K562 (cell line): ENCODE measurements around the gene ASAH2B. TPM values are rescaled to one million over a fixed set of nuclear protein-coding genes. Genes with fewer than 3 reads are reported as not detected.
A peak's percentile ranks its signal among the peaks of the same experiment; 100 is the strongest.

Experiments used
- CEBPZ ChIP-seq: fragments of 150-350 bp; IDR thresholded peaks from 2 replicates; pipeline ENCODE4 v1.6.1; 2014; ENCODE audit warnings: low read depth, mild to moderate bottlenecking, low read length, borderline replicate concordance
- E2F3 ChIP-seq: fragments of 250-450 bp; sonication (Bioruptor Pico); IDR thresholded peaks from 2 replicates; pipeline ENCODE4 v1.4.0; 2020; ENCODE audit warnings: mild to moderate bottlenecking
- ESRRB ChIP-seq: fragments of 250-450 bp; sonication (Bioruptor Pico); IDR thresholded peaks from 2 replicates; pipeline ENCODE4 v1.5.0; 2020; ENCODE audit warnings: mild to moderate bottlenecking, moderate library complexity, borderline replicate concordance
- GMEB1 ChIP-seq: fragments of 250-450 bp; sonication (Bioruptor Pico); IDR thresholded peaks from 2 replicates; pipeline ENCODE4 v1.4.0; 2020; ENCODE audit warnings: mild to moderate bottlenecking
- HNRNPL ChIP-seq: fragments of 200-400 bp; formaldehyde crosslinking; IDR thresholded peaks from 2 replicates; pipeline ENCODE4 v1.6.1; 2017; ENCODE audit warnings: low read depth, mild to moderate bottlenecking, low read length
- KAT2B ChIP-seq: IDR thresholded peaks from one replicate; pipeline ENCODE4 v1.6.1; 2012; ENCODE audit warnings: low read depth, mild to moderate bottlenecking, control low read depth, inconsistent platforms, low read length, moderate library complexity
- KLF13 ChIP-seq: fragments of 450-650 bp; IDR thresholded peaks from 2 replicates; pipeline ENCODE4 v1.6.1; 2016; ENCODE audit warnings: missing genetic modification characterization, low read depth, mild to moderate bottlenecking, missing compliant biosample characterization, moderate library complexity, borderline replicate concordance
- MAZ ChIP-seq, 2 experiments: fragments of 450-650 bp in 1 of 2; sonication (generic) in 1 of 2; formaldehyde crosslinking; IDR thresholded peaks in 1 of 2; conservative IDR thresholded peaks in 1 of 2; 2 replicates each; pipeline versions ENCODE4 v1.4.0 to v1.5.0; 2020; ENCODE audit warnings: mild to moderate bottlenecking in 1 of 2, missing genetic modification reagents in 1 of 2
- MYC ChIP-seq, 2 experiments: fragments of 250-450 bp in 1 of 2; sonication (Bioruptor Pico) in 1 of 2; IDR thresholded peaks; 2 replicates each; pipeline versions ENCODE4 v1.5.1 to v1.6.1; 2012 to 2021; ENCODE audit warnings: low read depth in 2 of 2, borderline replicate concordance in 1 of 2, improper control_type of control experiment in 1 of 2, low read length in 1 of 2, mild to moderate bottlenecking in 1 of 2, moderate library complexity in 1 of 2
- RB1 ChIP-seq: fragments of 450-650 bp; IDR thresholded peaks from 2 replicates; pipeline ENCODE4 v1.6.1; 2017; ENCODE audit warnings: low read depth, mild to moderate bottlenecking
- RCOR1 ChIP-seq, 2 experiments: IDR thresholded peaks; 2 replicates each; pipeline ENCODE4 v1.6.1; 2012; ENCODE audit warnings: low read depth in 2 of 2, low read length in 2 of 2, borderline replicate concordance in 1 of 2, improper control_type of control experiment in 1 of 2
- SIN3B ChIP-seq: fragments of 450-650 bp; IDR thresholded peaks from 2 replicates; pipeline ENCODE4 v1.6.1; 2017; ENCODE audit warnings: low read depth, mild to moderate bottlenecking, moderate library complexity
- STAG1 ChIP-seq: sonication (generic); formaldehyde crosslinking; IDR thresholded peaks from 2 replicates; pipeline ENCODE4 v1.5.0; 2020; ENCODE audit warnings: missing genetic modification reagents, borderline replicate concordance
- TAF7 ChIP-seq: fragments of 450-650 bp; IDR thresholded peaks from 2 replicates; pipeline ENCODE4 v1.6.1; 2016; ENCODE audit warnings: missing genetic modification characterization, missing compliant biosample characterization
- USF1 ChIP-seq: sonication (generic); formaldehyde crosslinking; IDR thresholded peaks from 2 replicates; pipeline ENCODE4 v1.9.0; 2022; ENCODE audit warnings: mild to moderate bottlenecking, missing genetic modification reagents
- ZFP36 ChIP-seq: fragments of 150-350 bp; IDR thresholded peaks from 2 replicates; pipeline ENCODE4 v1.6.1; 2018; ENCODE audit warnings: low read length, low read depth; ENCODE audit not compliant: partially characterized antibody
- ZNF146 ChIP-seq: IDR thresholded peaks from one replicate; pipeline ENCODE4 v1.6.1; 2018; ENCODE audit warnings: missing compliant biosample characterization; ENCODE audit not compliant: unreplicated experiment
- ZNF174 ChIP-seq: fragments of 250-450 bp; sonication (Bioruptor Pico); IDR thresholded peaks from 2 replicates; pipeline ENCODE4 v1.4.0; 2020; ENCODE audit warnings: mild to moderate bottlenecking
- ZNF445 ChIP-seq: fragments of 250-450 bp; sonication (Bioruptor Pico); IDR thresholded peaks from 2 replicates; pipeline ENCODE4 v1.4.0; 2020; ENCODE audit warnings: low read depth, mild to moderate bottlenecking, moderate library complexity
- ZNF695 ChIP-seq: fragments of 450-650 bp; formaldehyde crosslinking; IDR thresholded peaks from 2 replicates; pipeline ENCODE4 v1.4.0; 2020; ENCODE audit warnings: mild to moderate bottlenecking, moderate library complexity
- ZNF699 ChIP-seq: fragments of 250-450 bp; sonication (Bioruptor Pico); IDR thresholded peaks from 2 replicates; pipeline ENCODE4 v1.8.0; 2021; ENCODE audit warnings: mild to moderate bottlenecking, moderate library complexity; ENCODE audit not compliant: insufficient replicate concordance
- ZNF830 ChIP-seq: fragments of 250-450 bp; sonication (Bioruptor Pico); IDR thresholded peaks from 2 replicates; pipeline ENCODE4 v1.5.0; 2021; ENCODE audit warnings: mild to moderate bottlenecking
- polyA plus RNA-seq, 8 experiments: library from polyadenylated mRNA; depleted of rRNA in 4 of 8; stranded (reverse) in 5 of 8; unstranded in 3 of 8; fragments of >200 nt; fragmentation: Nextera tagmentation in 2 of 8; fragmentation: Illumina TruSeq in 1 of 8; extraction: Ambion mirVana in 2 of 8; extraction: Trizol in 1 of 8; gene quantifications; 2 replicates each; pipeline versions ENCODE4 v1.2.1 to v1.2.3, GENCODE V29; 2011 to 2014; ENCODE audit warnings: inconsistent platforms in 1 of 8, missing spikeins in 1 of 8
- total RNA-seq, 7 experiments: library from RNA; depleted of rRNA in 6 of 7; stranded (reverse); fragments of >200 nt in 6 of 7; fragmentation: Illumina TruSeq in 2 of 7; extraction: Trizol in 2 of 7; gene quantifications; 2 replicates each; pipeline versions ENCODE4 v1.2.1 to v1.2.3, GENCODE V29; 2011 to 2021; ENCODE audit warnings: low replicate concordance in 1 of 7

Gene ASAH2B
- total and polyA plus RNA-seq, 9 of the 15 experiments (the other 6 are each of a cell fraction or from before 2014, with no cell fraction given): 5.0 to 18.3 (median 14.4) TPM

GRCh38 chr10:50739618-50740292 is at the start of gene ASAH2B (continued):
- TF ChIP-seq KAT2B: no peak
- TF ChIP-seq TAF7 (tag): peak; percentile 60; the same call in 1 of the 2 replicates
- no peak for TF ChIP-seq USF1 (CRISPR knock-in tag)
- no peak for TF ChIP-seq ESRRB
- no peak for TF ChIP-seq GMEB1 (CRISPR knock-in tag)
- peak; percentile 64 to 76; a peak in 2 of 4 replicates for TF ChIP-seq MAZ (CRISPR knock-in tag; conservative IDR thresholded peaks at IDR 0.05 in 1 of 2, IDR thresholded peaks at IDR 0.05 in 1 of 2)
- TF ChIP-seq ZNF695 (CRISPR knock-in tag): no peak
- TF ChIP-seq SIN3B: peak; percentile 88
- TF ChIP-seq MYC (IDR thresholded peaks at IDR 0.05; ENCODE audit: low read depth, low read length): peak; percentile 63; the same call in 1 of the 2 replicates
- TF ChIP-seq MYC (CRISPR knock-in tag; IDR thresholded peaks at IDR 0.05; ENCODE audit: borderline replicate concordance, low read depth): 0 out of 2 replicates have a peak, but pooled peaks have one; percentile 47
- 0 out of 2 replicates have a peak, but pooled peaks have one; percentile 48 for TF ChIP-seq ZNF445
- 0 out of 2 replicates have a peak, but pooled peaks have one; percentile 48 for TF ChIP-seq E2F3 (CRISPR knock-in tag)
- no peak for TF ChIP-seq CEBPZ
- no peak for TF ChIP-seq ZNF699 (CRISPR knock-in tag)
- 0 out of 2 replicates have a peak, but pooled peaks have one; percentile 39 for TF ChIP-seq RB1
- TF ChIP-seq RCOR1 (IDR thresholded peaks at IDR 0.05; ENCODE audit: borderline replicate concordance in 1 of 2, low read depth in 2 of 2, low read length in 2 of 2): no peak
- no peak for TF ChIP-seq ZFP36
- no peak for TF ChIP-seq HNRNPL
- no peak for TF ChIP-seq ZNF174 (CRISPR knock-in tag)
- TF ChIP-seq ZNF830 (CRISPR knock-in tag): no peak
- no peak for TF ChIP-seq STAG1 (CRISPR knock-in tag)
- TF ChIP-seq KLF13 (tag): peak; percentile 50; the same call in 1 of the 2 replicates
- TF ChIP-seq ZNF146 (CRISPR knock-in tag): peak; percentile 16
